ENCODE results near the gene GJA1.

The GJA1 gene

GRCh38 chr6:121492536-121492935 is 57.1 kb downstream of the GJA1 start:
- no peak for DNase-seq

GRCh38 chr6:121497970-121498375 is 62.5 kb downstream of the GJA1 start:
- no peak for DNase-seq

- no peak for DNase-seq
Measured at GRCh38 chr6:121498481-121499276, 63.2 kb downstream of the GJA1 start.
